Testis (tissue), 2 donors: ENCODE data around the gene ZNF473.

Experiments used
- CTCF ChIP-seq, 3 experiments: fragments of 450-650 bp in 2 of 3; fragments of 200-600 bp in 1 of 3; sonication (generic) in 1 of 3; IDR thresholded peaks; one replicate each; pipeline ENCODE4 v1.5.1; 2016 to 2019; ENCODE audit warnings: antibody characterized with exemption in 3 of 3, mild to moderate bottlenecking in 2 of 3, moderate library complexity in 1 of 3
- POLR2A ChIP-seq: fragments of 450-650 bp; IDR thresholded peaks from one replicate; pipeline ENCODE4 v1.6.1; 2017; ENCODE audit warnings: antibody characterized with exemption, mild to moderate bottlenecking, moderate library complexity

GRCh38 chr19:50000841-50001557 is 24.8 kb upstream of the ZNF473 start:
- TF ChIP-seq CTCF (IDR thresholded peaks at IDR 0.05) (no peak), POLR2A (no peak)
